Left lung (tissue), 10 donors: ENCODE measurements around the gene PSMA6. TPM values are rescaled to one million over a fixed set of nuclear protein-coding genes. Genes with fewer than 3 reads are reported as not detected.

ENCODE experiments used
- ATAC-seq: fragments of 200-7000 bp; cut with Tn5 transposase; one replicate; pipeline ENCODE4 v1.9.1; 2020; ENCODE audit warnings: moderate library complexity
- DNase-seq, 4 donors: peaks; one replicate each; pipeline ENCODE4 v3.0.0-alpha.2; 2013 to 2020
- H3K27ac ChIP-seq, 2 donors: fragments of 200-600 bp; sonication (generic) in 1 of 2; one replicate each; pipeline versions ENCODE4 v1.5.0 to v1.8.0; 2020 to 2021
- H3K27me3 ChIP-seq, 2 donors: fragments of 200-600 bp; sonication (generic) in 1 of 2; one replicate each; pipeline versions ENCODE4 v1.5.0 to v1.8.0; 2020 to 2021
- H3K36me3 ChIP-seq, 2 donors: fragments of 200-600 bp; sonication (generic) in 1 of 2; one replicate each; pipeline versions ENCODE4 v1.5.0 to v1.8.0; 2020 to 2021
- H3K4me1 ChIP-seq, 2 donors: fragments of 200-600 bp; one replicate each; pipeline ENCODE4 v1.8.0; 2021
- H3K4me3 ChIP-seq, 2 donors: fragments of 200-600 bp; sonication (generic) in 1 of 2; one replicate each; pipeline versions ENCODE4 v1.5.0 to v1.8.0; 2020 to 2021; ENCODE audit warnings: mild to moderate bottlenecking in 1 of 2
- H3K9me3 ChIP-seq, 2 donors: fragments of 200-600 bp; sonication (generic) in 1 of 2; one replicate each; pipeline versions ENCODE4 v1.5.0 to v1.8.0; 2020 to 2021
- intact Hi-C, 2 donors: fragments of 100-400 bp; cut with DNase I; formaldehyde crosslinking; loops; one replicate each; pipeline versions ENCODE4 v1.11.2 to v1.14.2; 2022
- polyA plus RNA-seq, 6 donors: library from polyadenylated mRNA; unstranded; fragments of 120-200 nt; gene quantifications; one replicate each; pipeline ENCODE4 v1.2.1, GENCODE V29; 2013; ENCODE audit not compliant: insufficient read length in 6 of 6
- total RNA-seq, 2 donors: library from RNA; stranded (reverse); fragmentation: NEBNext Ultra II Directional; extraction: Animal tissue kit (Norgen Biotek cat#: 25700); gene quantifications; one replicate each; pipeline ENCODE4 v1.2.1, GENCODE V29; 2021
- TF ChIP-seq, protein P1 (sequence below), 2 donors: fragments of 200-600 bp; sonication (generic) in 1 of 2; IDR thresholded peaks; one replicate each; pipeline versions ENCODE4 v1.5.0 to v1.8.0; 2021; ENCODE audit warnings: antibody characterized with exemption in 2 of 2
- donor health status: DM: no; HTN: yes; CAD: no.
- donor health status: DM: no; HTN: no; CAD: no.

The PSMA6 gene
- total and polyA plus RNA-seq, 8 donors: 139 to 258 (median 163) TPM

DNA sequence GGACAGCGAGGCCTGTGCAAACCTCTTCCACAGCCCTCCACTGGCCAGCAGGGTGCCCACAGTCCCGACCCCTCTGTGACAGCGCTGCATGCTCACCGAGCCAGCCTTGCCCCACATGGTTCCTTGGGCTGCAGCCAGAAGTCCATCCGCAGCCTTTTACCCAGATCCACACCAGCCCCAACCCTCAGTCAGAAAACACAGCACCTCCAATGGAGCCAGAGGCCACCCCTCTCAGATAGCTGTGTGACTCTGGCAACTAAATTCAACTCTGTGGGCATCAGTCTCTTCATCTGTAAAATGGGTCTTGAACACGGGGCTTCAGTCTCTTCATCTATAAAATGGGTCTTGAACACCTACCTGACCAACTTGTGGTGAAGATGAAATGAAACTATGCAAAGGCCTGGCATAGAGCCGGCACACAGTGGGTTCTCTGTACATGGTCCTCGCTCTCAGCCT, 74.4 kb downstream of the PSMA6 start:
- Histone ChIP-seq H3K9me3 (peaks cover 0 to 8% of the 10 kb centered on the region in 2 donors), H3K36me3 (no peaks in the 10 kb centered on the region), H3K27me3 (no peaks in the 10 kb centered on the region), H3K27ac (peak overlapping the region; percentile 84 to 88), H3K4me1 (peaks cover 28 to 87% of the 10 kb centered on the region in 2 donors), H3K4me3 (no peak overlapping the region)
- DNase-seq (no peak), ATAC-seq (no peak)
- TF ChIP-seq, protein P1, sequence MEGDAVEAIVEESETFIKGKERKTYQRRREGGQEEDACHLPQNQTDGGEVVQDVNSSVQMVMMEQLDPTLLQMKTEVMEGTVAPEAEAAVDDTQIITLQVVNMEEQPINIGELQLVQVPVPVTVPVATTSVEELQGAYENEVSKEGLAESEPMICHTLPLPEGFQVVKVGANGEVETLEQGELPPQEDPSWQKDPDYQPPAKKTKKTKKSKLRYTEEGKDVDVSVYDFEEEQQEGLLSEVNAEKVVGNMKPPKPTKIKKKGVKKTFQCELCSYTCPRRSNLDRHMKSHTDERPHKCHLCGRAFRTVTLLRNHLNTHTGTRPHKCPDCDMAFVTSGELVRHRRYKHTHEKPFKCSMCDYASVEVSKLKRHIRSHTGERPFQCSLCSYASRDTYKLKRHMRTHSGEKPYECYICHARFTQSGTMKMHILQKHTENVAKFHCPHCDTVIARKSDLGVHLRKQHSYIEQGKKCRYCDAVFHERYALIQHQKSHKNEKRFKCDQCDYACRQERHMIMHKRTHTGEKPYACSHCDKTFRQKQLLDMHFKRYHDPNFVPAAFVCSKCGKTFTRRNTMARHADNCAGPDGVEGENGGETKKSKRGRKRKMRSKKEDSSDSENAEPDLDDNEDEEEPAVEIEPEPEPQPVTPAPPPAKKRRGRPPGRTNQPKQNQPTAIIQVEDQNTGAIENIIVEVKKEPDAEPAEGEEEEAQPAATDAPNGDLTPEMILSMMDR (IDR thresholded peaks at IDR 0.05): no peak
- intact Hi-C loops: no loop called here

DNA sequence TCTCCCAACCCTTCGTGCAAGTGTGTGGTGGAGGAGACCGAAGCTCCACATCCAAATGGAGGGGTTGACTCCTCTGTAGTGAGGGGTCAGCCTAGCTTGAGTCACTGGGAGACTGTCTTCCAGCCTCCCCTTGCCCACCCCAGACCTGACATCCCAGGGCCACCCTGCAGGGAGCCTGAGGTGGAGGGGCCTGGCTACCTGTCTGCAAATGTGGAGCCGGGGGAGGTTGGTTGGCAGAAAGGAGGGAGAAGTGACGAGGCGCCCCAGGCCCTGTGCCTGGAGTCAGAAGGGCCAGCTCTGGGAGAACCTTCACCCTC, 74.8 kb downstream of the PSMA6 start:
- DNase-seq: no peak
- Histone ChIP-seq H3K4me3 (no peak overlapping the region), H3K27me3 (no peaks in the 10 kb centered on the region), H3K4me1 (peaks cover 28 to 85% of the 10 kb centered on the region in 2 donors), H3K27ac (peak overlapping the region in 1 of 2 donors; percentile 88), H3K9me3 (peaks cover 0 to 9% of the 10 kb centered on the region in 2 donors), H3K36me3 (no peaks in the 10 kb centered on the region)
- TF ChIP-seq, protein P1 (IDR thresholded peaks at IDR 0.05): no peak
- ATAC-seq: no peak
- intact Hi-C loops: no loop called here

Other genes starting within 250 kb of the PSMA6 start
- 100 to 1,000 TPM; 100 to 141 TPM for gene FAM177A1, start 246.1 kb upstream of the PSMA6 start, total RNA-seq
- gene FAM177A1, start 246.1 kb upstream of the PSMA6 start, polyA plus RNA-seq: 10 to 100 TPM; 44.2 to 53.1 (median 49.3) TPM
- gene PPP2R3C, start 170.4 kb upstream of the PSMA6 start, total RNA-seq: 10 to 100 TPM; 26.2 to 32.5 TPM
- gene PPP2R3C, start 170.4 kb upstream of the PSMA6 start, polyA plus RNA-seq: 10 to 100 TPM; 43.6 to 57.1 (median 49.7) TPM
- gene PRORP, start 169.8 kb upstream of the PSMA6 start, total RNA-seq: 10 to 100 TPM; 31.9 to 38.8 TPM
- gene PRORP, start 169.8 kb upstream of the PSMA6 start, polyA plus RNA-seq: 10 to 100 TPM; 26.7 to 31.4 (median 28.7) TPM
- gene NFKBIA, start 112.4 kb downstream of the PSMA6 start, total RNA-seq: 100 to 1,000 TPM; 133 to 348 TPM
- 100 to 1,000 TPM in 2 of 6 donors, 10 to 100 TPM in 4; 74.7 to 156 (median 97.9) TPM for gene NFKBIA, start 112.4 kb downstream of the PSMA6 start, polyA plus RNA-seq
- not detected for gene INSM2, start 241.8 kb downstream of the PSMA6 start, total RNA-seq
- under 1 TPM in 1 of 6 donors, not detected in 5; 0.06 TPM for gene INSM2, start 241.8 kb downstream of the PSMA6 start, polyA plus RNA-seq